Activated CD4-positive, alpha-beta T cell treated with anti-CD3 and anti-CD28 coated beads for 36 hours (primary cell): Measurements from ENCODE around the gene RAD51AP1. TPM values are rescaled to one million over a fixed set of nuclear protein-coding genes. Genes with fewer than 3 reads are reported as not detected.

Source experiments
- ATAC-seq: fragments of 200-7000 bp; cut with Tn5 transposase; one replicate; pipeline ENCODE4 v1.10.0; 2021; ENCODE audit warnings: mild to moderate bottlenecking, moderate library complexity
- CTCF ChIA-PET: fragments of 350-600 bp; sonication (Branson Sonifier 250); formaldehyde crosslinking; loops from one replicate; lab custom pipeline; 2021; ENCODE audit warnings: antibody characterized with exemption; lab: Charles Lee
- POLR2A ChIA-PET: fragments of 350-600 bp; sonication (Branson Sonifier 250); formaldehyde crosslinking; loops from one replicate; lab custom pipeline; 2021; ENCODE audit warnings: antibody characterized with exemption, inconsistent platforms; lab: Charles Lee
- DNase-seq: peaks from one replicate; pipeline ENCODE4 v3.0.0-alpha.2; 2020
- H3K27ac Mint-ChIP-seq: one replicate; pipeline ENCODE4 v1.8.0; 2021; ENCODE audit warnings: mixed read lengths
- H3K27me3 Mint-ChIP-seq: one replicate; pipeline ENCODE4 v1.8.0; 2021; ENCODE audit warnings: mixed read lengths
- H3K36me3 Mint-ChIP-seq: one replicate; pipeline ENCODE4 v1.8.0; 2021; ENCODE audit warnings: low read depth, mixed read lengths
- H3K4me1 Mint-ChIP-seq: one replicate; pipeline ENCODE4 v1.8.0; 2021; ENCODE audit warnings: mixed read lengths
- H3K4me3 Mint-ChIP-seq: one replicate; pipeline ENCODE4 v1.8.0; 2021; ENCODE audit warnings: mild to moderate bottlenecking, moderate library complexity, mixed read lengths
- H3K9me3 Mint-ChIP-seq: one replicate; pipeline ENCODE4 v1.8.0; 2021; ENCODE audit warnings: low read depth, mixed read lengths
- intact Hi-C, 2 experiments: fragments of 100-400 bp; cut with DNase I in 1 of 2; cut with micrococcal nuclease in 1 of 2; formaldehyde crosslinking; loops; one replicate each; pipeline versions ENCODE4 v1.14.2 to v1.15.1; 2022 to 2024; cut with DNase I, micrococcal nuclease
- total RNA-seq, 2 experiments: library from RNA; stranded (reverse); gene quantifications; one replicate each; pipeline ENCODE4 v1.2.3, GENCODE V29; 2021

The RAD51AP1 gene
- total RNA-seq, 2 experiments from 2014 or later, result 44.6 to 50.9 TPM

DNA sequence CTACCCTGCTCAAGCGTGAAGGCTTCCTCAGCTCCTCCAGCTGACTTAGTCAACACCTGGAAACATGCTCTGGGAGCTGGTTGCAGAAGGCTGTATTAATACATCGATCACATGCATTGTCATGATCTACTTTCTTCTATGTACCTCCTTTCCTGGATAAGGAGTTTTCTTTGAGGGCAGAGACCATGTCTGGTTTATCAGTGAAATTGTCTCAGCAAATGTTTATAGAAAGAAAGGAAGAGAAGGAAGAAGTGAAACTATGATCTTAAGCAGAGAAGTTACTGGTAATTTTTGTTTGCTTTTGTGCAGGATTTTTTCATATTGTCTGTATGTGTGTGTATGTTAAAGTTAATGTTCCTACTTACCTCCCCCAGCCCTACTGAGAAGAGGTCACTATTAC lies 27.8 kb downstream of the RAD51AP1 start:
- ATAC-seq (no peak), DNase-seq (no peak)
- CTCF ChIA-PET, result no interaction called here
- intact Hi-C loops, result no loop called here
- H3K27ac Mint-ChIP-seq, result no peak overlapping the region
- peaks cover 2% of the 10 kb centered on the region for H3K36me3 Mint-ChIP-seq
- H3K4me3 Mint-ChIP-seq, result no peak overlapping the region
- peaks cover 6% of the 10 kb centered on the region for H3K4me1 Mint-ChIP-seq
- POLR2A ChIA-PET, result no interaction called here
- no peaks in the 10 kb centered on the region for H3K9me3 Mint-ChIP-seq
- peaks cover 21% of the 10 kb centered on the region for H3K27me3 Mint-ChIP-seq

DNA sequence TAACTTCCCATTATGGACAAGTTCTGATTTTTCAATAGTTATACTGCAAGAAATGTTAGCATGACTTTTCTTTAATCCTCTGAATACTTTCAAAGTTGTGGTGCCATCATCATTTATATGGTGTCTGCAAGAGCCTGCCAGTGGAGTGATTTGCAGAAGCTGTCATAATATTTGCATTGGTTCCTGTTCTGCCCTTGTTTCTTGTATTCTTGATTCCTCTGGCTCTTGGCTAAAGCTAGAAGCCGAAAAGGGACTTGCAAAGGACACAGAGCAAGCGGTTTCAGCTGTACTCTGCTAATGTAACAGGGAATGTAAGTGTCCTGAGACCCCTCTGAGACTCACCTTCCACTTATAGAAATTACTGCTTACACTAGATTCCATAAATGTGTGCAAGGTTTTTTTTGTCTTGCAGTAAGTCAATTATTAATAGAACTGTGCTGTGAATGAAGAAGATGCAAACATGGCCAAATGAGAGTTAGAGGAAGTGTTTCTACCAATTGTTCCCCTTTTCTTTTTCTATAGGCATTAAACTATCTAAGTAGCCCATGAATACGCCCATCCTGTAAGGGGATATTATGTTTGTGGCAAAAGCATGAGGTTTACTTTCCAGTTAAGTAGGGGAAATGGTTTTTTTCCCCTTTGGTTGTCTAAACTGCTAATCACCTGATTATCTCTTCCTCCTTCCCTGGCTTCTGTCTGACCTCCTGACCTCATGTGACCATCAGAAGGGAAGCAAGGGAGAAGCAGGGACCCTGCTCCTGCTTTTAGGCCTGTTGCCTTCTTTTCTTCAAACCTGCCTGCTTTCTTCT lies 28.6 kb downstream of the RAD51AP1 start:
- Mint-ChIP-seq H3K4me1 (peaks cover under 1% of the 10 kb centered on the region), H3K4me3 (no peak overlapping the region), H3K9me3 (no peaks in the 10 kb centered on the region), H3K27ac (no peak overlapping the region), H3K27me3 (peaks cover 18% of the 10 kb centered on the region), H3K36me3 (no peaks in the 10 kb centered on the region)
- ATAC-seq (no peak), DNase-seq (no peak)
- CTCF ChIA-PET, result no interaction called here
- intact Hi-C loops, result no loop called here
- POLR2A ChIA-PET, result no interaction called here

DNA sequence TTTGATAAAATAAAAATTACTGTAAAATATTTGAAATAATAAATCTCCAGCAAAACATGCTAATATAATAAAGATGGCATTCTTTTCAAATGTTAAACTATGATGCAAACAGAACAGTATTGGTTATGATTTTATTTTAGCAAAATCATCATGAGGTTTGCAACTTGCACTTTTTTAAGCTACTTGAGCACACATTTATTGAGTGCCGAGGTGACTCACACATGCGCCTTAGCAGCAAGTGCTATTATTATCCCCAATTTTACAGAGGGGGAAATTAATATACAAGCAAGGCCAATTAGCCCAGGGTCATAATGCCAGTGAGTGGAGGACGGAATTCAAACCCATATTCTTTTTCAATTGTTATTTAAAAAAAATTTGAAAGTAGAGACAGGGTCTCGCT lies 30.6 kb downstream of the RAD51AP1 start:
- no peaks in the 10 kb centered on the region for H3K4me1 Mint-ChIP-seq
- no peaks in the 10 kb centered on the region for H3K9me3 Mint-ChIP-seq
- H3K27ac Mint-ChIP-seq, result no peak overlapping the region
- intact Hi-C loops, result no loop called here
- POLR2A ChIA-PET, result no interaction called here
- no peaks in the 10 kb centered on the region for H3K36me3 Mint-ChIP-seq
- no peak for DNase-seq
- no peak overlapping the region for H3K4me3 Mint-ChIP-seq
- ATAC-seq, result no peak
- peaks cover 8% of the 10 kb centered on the region for H3K27me3 Mint-ChIP-seq
- CTCF ChIA-PET, result no interaction called here

DNA sequence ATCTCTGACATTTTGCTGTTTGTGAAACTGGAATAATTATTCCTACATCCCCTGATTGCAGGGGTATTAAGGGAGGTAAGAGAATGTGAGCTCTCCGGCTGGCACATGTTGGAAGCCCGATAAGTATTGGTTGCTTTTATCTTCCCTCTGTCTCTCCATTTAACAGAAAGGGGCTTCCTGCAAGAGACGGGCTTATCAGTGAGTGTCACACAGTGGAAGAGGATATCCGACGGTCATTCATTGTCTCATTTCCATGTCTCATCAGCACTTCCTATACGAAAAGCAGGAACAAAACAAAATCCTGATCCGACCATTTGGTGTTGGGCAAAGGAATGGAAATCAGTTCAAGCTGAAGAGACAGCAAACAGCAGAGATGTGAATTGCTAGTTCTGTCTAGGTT lies 34.0 kb downstream of the RAD51AP1 start:
- H3K27ac Mint-ChIP-seq, result no peak overlapping the region
- DNase-seq (no peak), ATAC-seq (no peak)
- POLR2A ChIA-PET, result no interaction called here
- no peaks in the 10 kb centered on the region for H3K9me3 Mint-ChIP-seq
- no peaks in the 10 kb centered on the region for H3K4me1 Mint-ChIP-seq
- H3K27me3 Mint-ChIP-seq, result no peaks in the 10 kb centered on the region
- CTCF ChIA-PET, result no interaction called here
- intact Hi-C loops, result no loop called here
- no peaks in the 10 kb centered on the region for H3K36me3 Mint-ChIP-seq
- H3K4me3 Mint-ChIP-seq, result no peak overlapping the region

DNA sequence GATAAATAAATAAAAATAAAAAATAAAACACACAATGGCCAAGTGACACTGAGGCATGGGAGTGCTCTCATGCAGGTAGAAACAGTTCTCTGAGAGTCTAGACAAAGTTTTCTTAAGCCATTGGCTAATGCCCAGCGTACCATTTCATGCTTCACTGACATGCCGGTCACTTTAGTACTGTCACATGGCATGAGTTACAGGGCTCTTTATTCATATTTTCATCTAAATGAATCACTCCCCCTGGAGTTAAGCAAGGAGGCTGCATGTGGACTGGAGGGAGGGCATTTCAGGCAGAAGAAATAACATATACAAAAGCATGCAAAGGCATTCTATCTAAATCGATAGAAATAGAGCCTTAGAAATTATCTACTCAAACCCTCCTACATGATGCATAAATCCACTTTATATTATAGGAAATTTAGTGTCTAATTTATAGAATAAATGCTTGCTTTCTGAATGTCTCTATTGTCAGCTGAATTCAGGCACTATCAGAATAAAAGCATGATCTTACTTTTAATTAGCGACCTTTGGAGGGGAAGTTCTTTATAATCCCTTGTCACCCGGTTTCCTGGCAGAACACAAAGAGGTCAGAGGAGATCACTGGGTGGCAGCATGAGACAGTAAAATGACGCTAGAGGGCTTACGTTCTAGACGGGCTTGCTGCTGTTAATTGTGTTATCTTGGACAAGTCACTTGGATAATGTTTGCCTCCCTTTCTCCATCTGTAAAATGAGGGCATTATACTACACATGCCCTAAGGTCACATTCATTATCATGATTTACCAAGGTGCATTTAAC lies 40.8 kb downstream of the RAD51AP1 start:
- Mint-ChIP-seq H3K9me3 (no peaks in the 10 kb centered on the region), H3K36me3 (no peaks in the 10 kb centered on the region), H3K4me3 (no peak overlapping the region), H3K4me1 (no peaks in the 10 kb centered on the region), H3K27ac (no peak overlapping the region), H3K27me3 (peaks cover 2% of the 10 kb centered on the region)
- DNase-seq (peak; percentile 16), ATAC-seq (no peak)
- POLR2A ChIA-PET, result no interaction called here
- intact Hi-C loops, result loop anchor here (1.0 to 2.0 kb wide), 2 partner anchors 178 to 179 kb away; no protein-coding TSS in a partner anchor
- CTCF ChIA-PET, result interaction anchor here (1.1 kb wide), 1 partner anchor 179 kb away, joined by 3 read pairs; no protein-coding TSS in a partner anchor

DNA sequence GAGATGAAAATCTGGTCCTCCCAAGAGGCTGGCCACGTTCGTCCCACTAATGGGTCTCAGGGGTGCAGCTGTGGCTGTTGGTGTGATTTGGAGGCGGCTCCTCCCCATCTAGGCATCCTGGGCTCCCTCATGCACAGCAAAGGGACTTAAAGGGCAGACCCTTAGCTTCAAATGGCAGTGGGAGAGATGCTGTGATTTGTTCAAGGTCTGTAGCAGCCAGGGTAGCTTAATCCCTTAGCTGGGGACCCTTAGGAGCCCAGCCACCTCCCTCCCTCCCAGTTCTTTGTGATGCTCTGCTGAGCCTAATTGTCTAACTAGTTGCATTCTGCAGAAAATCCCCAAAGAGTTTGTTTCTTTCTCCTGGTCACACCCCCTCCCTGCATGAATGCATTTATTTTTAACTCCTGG lies 41.6 kb downstream of the RAD51AP1 start:
- H3K9me3 Mint-ChIP-seq, result no peaks in the 10 kb centered on the region
- H3K4me1 Mint-ChIP-seq, result no peaks in the 10 kb centered on the region
- no peak overlapping the region for H3K27ac Mint-ChIP-seq
- POLR2A ChIA-PET, result no interaction called here
- ATAC-seq (no peak), DNase-seq (no peak)
- H3K27me3 Mint-ChIP-seq, result peaks cover 2% of the 10 kb centered on the region
- intact Hi-C loops, result no loop called here
- no peak overlapping the region for H3K4me3 Mint-ChIP-seq
- CTCF ChIA-PET, result interaction anchor here (1.1 kb wide), 1 partner anchor 178 kb away, joined by 3 read pairs; no protein-coding TSS in a partner anchor
- H3K36me3 Mint-ChIP-seq, result no peaks in the 10 kb centered on the region

DNA sequence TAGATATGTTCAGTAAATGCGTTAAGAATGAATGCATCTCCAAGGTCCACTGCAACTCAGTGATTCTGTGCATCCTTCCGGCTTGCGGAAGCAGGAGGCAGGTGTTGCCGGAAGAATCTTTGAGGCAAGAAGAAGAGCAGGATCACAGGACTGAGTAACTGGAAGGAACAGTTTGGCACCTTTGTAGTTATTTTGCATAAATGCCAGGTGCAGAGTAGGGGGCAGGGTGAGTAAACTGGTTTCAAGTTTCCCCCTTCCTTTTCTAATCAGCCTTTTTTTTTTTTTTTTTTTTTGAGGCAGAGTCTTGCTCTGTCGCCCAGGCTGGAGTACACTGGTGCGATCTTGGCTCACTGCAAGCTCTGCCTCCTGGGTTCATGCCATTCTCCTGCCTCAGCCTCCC lies 45.6 kb downstream of the RAD51AP1 start:
- Mint-ChIP-seq H3K27me3 (peaks cover 7% of the 10 kb centered on the region), H3K4me1 (no peaks in the 10 kb centered on the region), H3K9me3 (no peaks in the 10 kb centered on the region), H3K27ac (no peak overlapping the region), H3K4me3 (no peak overlapping the region), H3K36me3 (no peaks in the 10 kb centered on the region)
- CTCF ChIA-PET, result no interaction called here
- DNase-seq, result no peak
- no peak for ATAC-seq
- POLR2A ChIA-PET, result no interaction called here
- intact Hi-C loops, result no loop called here

DNA sequence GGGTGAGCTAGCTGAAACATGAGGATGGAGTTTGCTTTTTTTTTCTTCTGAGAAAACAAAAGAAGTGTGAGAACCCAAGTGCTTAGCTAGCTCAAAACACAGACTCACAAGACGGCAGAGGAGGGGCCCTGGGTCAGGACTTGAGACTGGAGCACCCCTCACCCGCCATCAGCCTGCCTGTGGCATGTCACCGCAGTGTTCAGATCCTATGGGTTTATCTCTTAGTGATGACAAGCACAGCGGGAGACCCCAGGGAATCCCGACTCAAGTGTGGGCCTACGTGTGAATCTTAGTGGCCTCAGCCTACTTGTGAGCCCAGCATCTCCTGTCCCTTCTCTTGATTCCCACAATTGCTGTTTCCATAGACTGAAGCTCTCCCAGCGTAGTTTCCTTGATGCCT lies 46.2 kb downstream of the RAD51AP1 start:
- Mint-ChIP-seq H3K9me3 (no peaks in the 10 kb centered on the region), H3K4me3 (no peak overlapping the region), H3K27ac (no peak overlapping the region), H3K36me3 (no peaks in the 10 kb centered on the region), H3K4me1 (no peaks in the 10 kb centered on the region), H3K27me3 (peaks cover 7% of the 10 kb centered on the region)
- ChIA-PET POLR2A (no interaction called here), CTCF (no interaction called here)
- intact Hi-C loops, result no loop called here
- no peak for ATAC-seq
- DNase-seq, result no peak

DNA sequence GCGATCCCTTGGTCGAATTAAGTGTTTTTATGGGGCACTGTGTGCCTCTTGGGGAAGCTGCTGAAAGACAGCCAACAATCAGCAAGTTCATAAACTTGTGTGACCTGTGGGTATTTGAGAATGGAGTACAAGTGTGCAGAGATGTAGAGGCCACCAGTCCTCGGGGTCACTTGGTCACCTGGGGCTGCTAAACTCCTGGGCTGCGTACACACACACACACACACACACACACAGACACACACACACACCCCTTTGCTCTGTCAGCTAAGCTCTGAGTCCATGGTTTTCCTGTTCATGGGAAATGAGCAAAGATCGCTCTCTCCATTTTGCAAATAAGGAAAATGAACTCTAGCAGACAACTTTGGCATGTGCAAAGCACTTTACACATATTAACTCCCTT lies 47.8 kb downstream of the RAD51AP1 start:
- no peaks in the 10 kb centered on the region for H3K9me3 Mint-ChIP-seq
- H3K36me3 Mint-ChIP-seq, result no peaks in the 10 kb centered on the region
- peaks cover 7% of the 10 kb centered on the region for H3K27me3 Mint-ChIP-seq
- intact Hi-C loops, result no loop called here
- ATAC-seq, result no peak
- no peak overlapping the region for H3K4me3 Mint-ChIP-seq
- H3K27ac Mint-ChIP-seq, result no peak overlapping the region
- ChIA-PET CTCF (interaction anchor here (1.5 kb wide), 1 partner anchor 14 kb away, joined by 3 read pairs; no protein-coding TSS in a partner anchor), POLR2A (no interaction called here)
- H3K4me1 Mint-ChIP-seq, result no peaks in the 10 kb centered on the region
- no peak for DNase-seq

DNA sequence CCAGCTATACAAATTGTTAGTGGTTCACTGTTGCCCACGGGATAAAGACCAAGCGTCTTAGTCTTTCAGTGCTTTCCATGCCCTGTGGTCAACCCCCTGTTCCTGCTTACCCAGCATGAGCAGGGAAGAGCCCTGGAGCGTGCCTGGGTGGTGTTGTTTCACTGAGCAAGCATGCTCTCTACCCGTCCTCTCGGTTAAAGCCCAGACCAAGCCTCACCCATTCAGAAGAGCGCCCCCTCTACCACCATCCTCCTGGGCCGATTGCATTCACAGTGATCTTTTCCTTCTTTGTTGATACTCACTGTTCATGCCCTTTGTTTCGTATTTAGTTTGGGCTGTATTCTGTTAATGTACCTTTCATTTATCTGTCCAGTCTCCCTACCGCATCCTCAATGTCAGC lies 48.4 kb downstream of the RAD51AP1 start:
- H3K4me3 Mint-ChIP-seq, result no peak overlapping the region
- CTCF ChIA-PET, result interaction anchor here (1.5 to 1.6 kb wide), 2 partner anchors 13 to 16 kb away, joined by 3 to 6 read pairs; no protein-coding TSS in a partner anchor
- H3K4me1 Mint-ChIP-seq, result no peaks in the 10 kb centered on the region
- no peaks in the 10 kb centered on the region for H3K9me3 Mint-ChIP-seq
- no peaks in the 10 kb centered on the region for H3K36me3 Mint-ChIP-seq
- intact Hi-C loops, result no loop called here
- H3K27me3 Mint-ChIP-seq, result peaks cover 7% of the 10 kb centered on the region
- DNase-seq, result no peak
- H3K27ac Mint-ChIP-seq, result no peak overlapping the region
- POLR2A ChIA-PET, result no interaction called here
- no peak for ATAC-seq

DNA sequence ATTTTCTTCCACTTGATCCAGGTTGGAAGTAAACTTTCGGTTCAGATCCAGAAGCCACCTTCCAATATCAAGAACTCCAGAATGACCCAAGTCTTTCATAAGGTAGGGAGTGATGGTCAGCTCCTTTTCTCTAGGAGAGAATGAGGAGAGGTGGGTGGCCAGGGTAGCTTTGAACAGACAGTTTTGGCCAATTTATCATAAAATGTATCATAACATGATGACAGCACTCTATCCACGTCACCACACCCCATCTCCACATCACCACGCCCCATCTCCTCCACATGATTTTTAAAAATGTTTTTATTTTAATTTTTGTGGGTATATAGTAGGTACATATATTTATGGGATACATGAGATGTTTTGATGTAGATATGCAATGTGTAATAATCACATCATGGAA lies 50.2 kb downstream of the RAD51AP1 start:
- intact Hi-C loops, result no loop called here
- no peak overlapping the region for H3K27ac Mint-ChIP-seq
- H3K27me3 Mint-ChIP-seq, result peaks cover 5% of the 10 kb centered on the region
- CTCF ChIA-PET, result interaction anchor here (0.9 to 1.6 kb wide), 2 partner anchors 14 to 16 kb away, joined by 3 to 6 read pairs; no protein-coding TSS in a partner anchor
- ATAC-seq (no peak), DNase-seq (no peak)
- H3K36me3 Mint-ChIP-seq, result no peaks in the 10 kb centered on the region
- H3K9me3 Mint-ChIP-seq, result no peaks in the 10 kb centered on the region
- H3K4me3 Mint-ChIP-seq, result no peak overlapping the region
- POLR2A ChIA-PET, result no interaction called here
- no peaks in the 10 kb centered on the region for H3K4me1 Mint-ChIP-seq
